Liver (tissue), 9 donors: ENCODE data around the gene TPCN1. TPM values are rescaled to one million over a fixed set of nuclear protein-coding genes. Genes with fewer than 3 reads are reported as not detected.

Experiments
- DNase-seq: peaks from one replicate; pipeline ENCODE4 v3.0.0-alpha.2; 2017; ENCODE audit warnings: low spot score
- H3K27ac ChIP-seq, 2 donors: one replicate each; pipeline ENCODE4 v1.7.0; 2013; ENCODE audit warnings: inconsistent platforms in 2 of 2, low read length in 2 of 2, control low read depth in 1 of 2, low read depth in 1 of 2, mild to moderate bottlenecking in 1 of 2
- H3K27me3 ChIP-seq, 4 donors: one replicate each; pipeline versions ENCODE4 v1.6.1 to v1.7.0; 2013; ENCODE audit warnings: low read length in 3 of 4, inconsistent platforms in 1 of 4, mild to moderate bottlenecking in 1 of 4, moderate library complexity in 1 of 4; ENCODE audit not compliant: control insufficient read depth in 4 of 4, insufficient read depth in 4 of 4
- H3K36me3 ChIP-seq, 4 donors: one replicate each; pipeline versions ENCODE4 v1.6.1 to v1.7.0; 2013; ENCODE audit warnings: low read length in 3 of 4, mild to moderate bottlenecking in 3 of 4, low read depth in 1 of 4, moderate library complexity in 1 of 4; ENCODE audit not compliant: control insufficient read depth in 4 of 4, insufficient read depth in 3 of 4
- H3K4me1 ChIP-seq, 4 donors: one replicate each; pipeline versions ENCODE4 v1.6.1 to v1.7.0; 2013; ENCODE audit warnings: low read length in 3 of 4, mild to moderate bottlenecking in 3 of 4, moderate library complexity in 1 of 4; ENCODE audit not compliant: control insufficient read depth in 4 of 4, insufficient read depth in 4 of 4
- H3K4me3 ChIP-seq, 3 donors: one replicate each; pipeline versions ENCODE4 v1.6.1 to v1.7.0; 2013; ENCODE audit warnings: low read length in 3 of 3, control low read depth in 1 of 3, low read depth in 1 of 3, mild to moderate bottlenecking in 1 of 3
- H3K9ac ChIP-seq, 2 donors: one replicate each; pipeline ENCODE4 v1.7.0; 2013; ENCODE audit warnings: low read length in 2 of 2, mild to moderate bottlenecking in 2 of 2, moderate library complexity in 2 of 2, control low read depth in 1 of 2, low read depth in 1 of 2
- H3K9me3 ChIP-seq, 4 donors: one replicate each; pipeline versions ENCODE4 v1.6.1 to v1.7.0; 2013; ENCODE audit warnings: low read length in 3 of 4; ENCODE audit not compliant: control insufficient read depth in 4 of 4
- EGR1 ChIP-seq, 2 donors: IDR thresholded peaks; 2 replicates each; pipeline ENCODE4 v1.6.1; 2016 to 2018; ENCODE audit warnings: antibody characterized with exemption in 2 of 2, low read depth in 2 of 2
- FOXA2 ChIP-seq: IDR thresholded peaks from 2 replicates; pipeline ENCODE4 v1.6.1; 2016; ENCODE audit warnings: antibody characterized with exemption
- GABPA ChIP-seq, 2 donors: IDR thresholded peaks in 1 of 2; conservative IDR thresholded peaks in 1 of 2; 2 replicates each; pipeline ENCODE4 v1.6.1; 2016; ENCODE audit warnings: antibody characterized with exemption in 2 of 2, mild to moderate bottlenecking in 1 of 2, moderate library complexity in 1 of 2
- HNF4A ChIP-seq, 2 donors: conservative IDR thresholded peaks; 2 replicates each; pipeline ENCODE4 v1.6.1; 2016; ENCODE audit warnings: antibody characterized with exemption in 2 of 2, mild to moderate bottlenecking in 2 of 2
- HNF4G ChIP-seq: IDR thresholded peaks from 2 replicates; pipeline ENCODE4 v1.6.1; 2016; ENCODE audit warnings: antibody characterized with exemption
- JUND ChIP-seq, 2 donors: IDR thresholded peaks; 2 replicates each; pipeline ENCODE4 v1.6.1; 2016; ENCODE audit warnings: antibody characterized with exemption in 2 of 2
- MAX ChIP-seq: IDR thresholded peaks from 2 replicates; pipeline ENCODE4 v1.6.1; 2016; ENCODE audit warnings: antibody characterized with exemption
- NR2F2 ChIP-seq: IDR thresholded peaks from 2 replicates; pipeline ENCODE4 v1.6.1; 2016; ENCODE audit warnings: antibody characterized with exemption
- RAD21 ChIP-seq, 2 donors: IDR thresholded peaks; 2 replicates each; pipeline ENCODE4 v1.6.1; 2016; ENCODE audit warnings: antibody characterized with exemption in 2 of 2, mild to moderate bottlenecking in 2 of 2
- REST ChIP-seq: IDR thresholded peaks from 2 replicates; pipeline ENCODE4 v1.6.1; 2016; ENCODE audit warnings: antibody characterized with exemption, mild to moderate bottlenecking
- RXRA ChIP-seq, 2 donors: IDR thresholded peaks; 2 replicates each; pipeline ENCODE4 v1.6.1; 2017 to 2018; ENCODE audit warnings: antibody characterized with exemption in 2 of 2, mild to moderate bottlenecking in 1 of 2
- SP1 ChIP-seq: IDR thresholded peaks from 2 replicates; pipeline ENCODE4 v1.6.1; 2018; ENCODE audit warnings: antibody characterized with exemption, mild to moderate bottlenecking
- TAF1 ChIP-seq: conservative IDR thresholded peaks from 2 replicates; pipeline ENCODE4 v1.6.1; 2016; ENCODE audit warnings: antibody characterized with exemption, mild to moderate bottlenecking
- YY1 ChIP-seq: IDR thresholded peaks from 2 replicates; pipeline ENCODE4 v1.6.1; 2016; ENCODE audit warnings: antibody characterized with exemption, mild to moderate bottlenecking
- ZBTB33 ChIP-seq: IDR thresholded peaks from 2 replicates; pipeline ENCODE4 v1.6.1; 2016; ENCODE audit warnings: antibody characterized with exemption
- WGBS: extraction: QIAGEN DNeasy Blood & Tissue Kit; methylation state at CpG from one replicate; pipeline ENCODE4 v1.1.7; 2013; 5-methylcytosine and 5-hydroxymethylcytosine counted together
- polyA plus RNA-seq, 2 donors: library from polyadenylated mRNA; stranded (reverse) in 1 of 2; unstranded in 1 of 2; fragments of 200-250 nt in 1 of 2; fragments of >200 nt in 1 of 2; fragmentation: Nextera tagmentation in 1 of 2; extraction: Ambion mirVana in 1 of 2; gene quantifications; one replicate each; pipeline versions ENCODE4 v1.2.1 to v1.2.3, GENCODE V29; 2013 to 2015
- total RNA-seq, 2 donors: library from RNA; depleted of rRNA; stranded (reverse); fragments of >200 nt; gene quantifications; one replicate each; pipeline ENCODE4 v1.2.3, GENCODE V29; 2014
- donor health status: healthy.
- donor health status: healthy.
- donor health status: healthy.
- donor health status: healthy.
- donor health status: healthy.

TPCN1 gene
- total and polyA plus RNA-seq, 4 donors: 8.6 to 19.2 (median 13.7) TPM

- Histone ChIP-seq H3K36me3 (peaks cover 2 to 29% (median 13%) of the 10 kb centered on the region in 4 donors), H3K4me1 (peaks cover 13 to 23% (median 17%) of the 10 kb centered on the region in 4 donors)
- WGBS: 97% methylated on average over 6 of the region's 6 CpGs
Measured at GRCh38 chr12:113250045-113250444, 28.8 kb downstream of the TPCN1 start.

GRCh38 chr12:113251404-113252070 is 30.3 kb downstream of the TPCN1 start:
- Histone ChIP-seq H3K27ac (no peak overlapping the region), H3K36me3 (peaks cover 2 to 29% (median 13%) of the 10 kb centered on the region in 4 donors), H3K9ac (no peak overlapping the region), H3K9me3 (peaks cover 0 to 6% (median 2%) of the 10 kb centered on the region in 4 donors), H3K4me1 (peaks cover 5 to 11% (median 7%) of the 10 kb centered on the region in 4 donors), H3K27me3 (no peaks in the 10 kb centered on the region), H3K4me3 (no peak overlapping the region)
- WGBS: 96% methylated on average over 16 of the region's 16 CpGs
- DNase-seq: no peak
- TF ChIP-seq HNF4G (no peak), NR2F2 (no peak), EGR1 (IDR thresholded peaks at IDR 0.05; ENCODE audit: low read depth in 2 of 2) (no peak), YY1 (no peak), SP1 (no peak), RXRA (IDR thresholded peaks at IDR 0.05) (no peak), HNF4A (conservative IDR thresholded peaks at IDR 0.05) (no peak), JUND (IDR thresholded peaks at IDR 0.05) (no peak), GABPA (IDR thresholded peaks at IDR 0.05 in 1 of 2, conservative IDR thresholded peaks at IDR 0.05 in 1 of 2) (no peak), RAD21 (IDR thresholded peaks at IDR 0.05) (no peak), FOXA2 (no peak)

More at GRCh38 chr12:113250045-113250444, 28.8 kb downstream of the TPCN1 start:
- no peak for DNase-seq
- no peaks in the 10 kb centered on the region for H3K27me3 ChIP-seq
- no peak overlapping the region for H3K4me3 ChIP-seq
- H3K27ac ChIP-seq: no peak overlapping the region
- TF ChIP-seq MAX: no peak
- TF ChIP-seq FOXA2: no peak
- TF ChIP-seq REST: no peak
- TF ChIP-seq HNF4G: no peak
- no peak for TF ChIP-seq NR2F2
- no peak for TF ChIP-seq ZBTB33
- TF ChIP-seq TAF1: no peak
- H3K9me3 ChIP-seq: peaks cover 0 to 6% (median 2%) of the 10 kb centered on the region in 4 donors
- no peak overlapping the region for H3K9ac ChIP-seq
